Measurements from ENCODE around the gene PTOV1. TPM values are rescaled to one million over a fixed set of nuclear protein-coding genes. Genes with fewer than 3 reads are reported as not detected.

PTOV1 gene
- total and polyA plus RNA-seq, 2 of the 13 experiments (the other 11 are each of a cell fraction or from before 2014, with no cell fraction given) = 63.5 to 68.5 TPM

GRCh38 chr19:49877020-49877878 is 26.3 kb downstream of the PTOV1 start, which contains the start of the genes AKT1S1 and TBC1D17 (continued):
- TF ChIP-seq FOXO1 (CRISPR knock-in tag; IDR thresholded peaks at IDR 0.05) (peak; percentile 91), ZSCAN12 (CRISPR knock-in tag; IDR thresholded peaks at IDR 0.05) (0 out of 2 replicates have a peak, but pooled peaks have one; percentile 5), ELF3 (CRISPR knock-in tag; IDR thresholded peaks at IDR 0.05) (peak; percentile 66), MXD3 (CRISPR knock-in tag; IDR thresholded peaks at IDR 0.05) (peak; percentile 41), TIGD3 (CRISPR knock-in tag; IDR thresholded peaks at IDR 0.05; ENCODE audit: borderline replicate concordance) (no peak), PHF21A (CRISPR knock-in tag; IDR thresholded peaks at IDR 0.05) (peak; percentile 9; the same call in 1 of the 2 replicates), ZNF547 (CRISPR knock-in tag; IDR thresholded peaks at IDR 0.05) (peak; percentile 62; the same call in 1 of the 2 replicates), ZNF776 (CRISPR knock-in tag; IDR thresholded peaks at IDR 0.05) (no peak), ZNF709 (CRISPR knock-in tag; IDR thresholded peaks at IDR 0.05) (peak; percentile 26; the same call in 1 of the 2 replicates), PHF20 (CRISPR knock-in tag; IDR thresholded peaks at IDR 0.05) (peak; percentile 65), TBX2 (CRISPR knock-in tag; IDR thresholded peaks at IDR 0.05; ENCODE audit: borderline replicate concordance) (0 out of 2 replicates have a peak, but pooled peaks have one; percentile 47), JUNB (CRISPR knock-in tag; IDR thresholded peaks at IDR 0.05; ENCODE audit: borderline replicate concordance) (no peak), ZNF772 (CRISPR knock-in tag; IDR thresholded peaks at IDR 0.05) (peak; percentile 58), RXRA (CRISPR knock-in tag; IDR thresholded peaks at IDR 0.05) (peak; percentile 63; the same call in 1 of the 2 replicates), ZNF652 (CRISPR knock-in tag; IDR thresholded peaks at IDR 0.05; ENCODE audit: borderline replicate concordance, low read depth) (0 out of 2 replicates have a peak, but pooled peaks have one; percentile 13), RFXANK (CRISPR knock-in tag; IDR thresholded peaks at IDR 0.05) (peak; percentile 27; the same call in 1 of the 2 replicates), HMG20B (CRISPR knock-in tag; conservative IDR thresholded peaks at IDR 0.05) (no peak), IRF2 (CRISPR knock-in tag; IDR thresholded peaks at IDR 0.05) (peak; percentile 68), REL (CRISPR knock-in tag; conservative IDR thresholded peaks at IDR 0.05) (0 out of 2 replicates have a peak, but pooled peaks have one; percentile 50), ARID2 (CRISPR knock-in tag; IDR thresholded peaks at IDR 0.05; ENCODE audit: borderline replicate concordance) (0 out of 2 replicates have a peak, but pooled peaks have one; percentile 11)
- TF ChIP-seq, protein P1, sequence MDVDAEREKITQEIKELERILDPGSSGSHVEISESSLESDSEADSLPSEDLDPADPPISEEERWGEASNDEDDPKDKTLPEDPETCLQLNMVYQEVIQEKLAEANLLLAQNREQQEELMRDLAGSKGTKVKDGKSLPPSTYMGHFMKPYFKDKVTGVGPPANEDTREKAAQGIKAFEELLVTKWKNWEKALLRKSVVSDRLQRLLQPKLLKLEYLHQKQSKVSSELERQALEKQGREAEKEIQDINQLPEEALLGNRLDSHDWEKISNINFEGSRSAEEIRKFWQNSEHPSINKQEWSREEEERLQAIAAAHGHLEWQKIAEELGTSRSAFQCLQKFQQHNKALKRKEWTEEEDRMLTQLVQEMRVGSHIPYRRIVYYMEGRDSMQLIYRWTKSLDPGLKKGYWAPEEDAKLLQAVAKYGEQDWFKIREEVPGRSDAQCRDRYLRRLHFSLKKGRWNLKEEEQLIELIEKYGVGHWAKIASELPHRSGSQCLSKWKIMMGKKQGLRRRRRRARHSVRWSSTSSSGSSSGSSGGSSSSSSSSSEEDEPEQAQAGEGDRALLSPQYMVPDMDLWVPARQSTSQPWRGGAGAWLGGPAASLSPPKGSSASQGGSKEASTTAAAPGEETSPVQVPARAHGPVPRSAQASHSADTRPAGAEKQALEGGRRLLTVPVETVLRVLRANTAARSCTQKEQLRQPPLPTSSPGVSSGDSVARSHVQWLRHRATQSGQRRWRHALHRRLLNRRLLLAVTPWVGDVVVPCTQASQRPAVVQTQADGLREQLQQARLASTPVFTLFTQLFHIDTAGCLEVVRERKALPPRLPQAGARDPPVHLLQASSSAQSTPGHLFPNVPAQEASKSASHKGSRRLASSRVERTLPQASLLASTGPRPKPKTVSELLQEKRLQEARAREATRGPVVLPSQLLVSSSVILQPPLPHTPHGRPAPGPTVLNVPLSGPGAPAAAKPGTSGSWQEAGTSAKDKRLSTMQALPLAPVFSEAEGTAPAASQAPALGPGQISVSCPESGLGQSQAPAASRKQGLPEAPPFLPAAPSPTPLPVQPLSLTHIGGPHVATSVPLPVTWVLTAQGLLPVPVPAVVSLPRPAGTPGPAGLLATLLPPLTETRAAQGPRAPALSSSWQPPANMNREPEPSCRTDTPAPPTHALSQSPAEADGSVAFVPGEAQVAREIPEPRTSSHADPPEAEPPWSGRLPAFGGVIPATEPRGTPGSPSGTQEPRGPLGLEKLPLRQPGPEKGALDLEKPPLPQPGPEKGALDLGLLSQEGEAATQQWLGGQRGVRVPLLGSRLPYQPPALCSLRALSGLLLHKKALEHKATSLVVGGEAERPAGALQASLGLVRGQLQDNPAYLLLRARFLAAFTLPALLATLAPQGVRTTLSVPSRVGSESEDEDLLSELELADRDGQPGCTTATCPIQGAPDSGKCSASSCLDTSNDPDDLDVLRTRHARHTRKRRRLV (CRISPR knock-in tag; IDR thresholded peaks at IDR 0.05) = peak; percentile 92
- TF ChIP-seq, protein P2, sequence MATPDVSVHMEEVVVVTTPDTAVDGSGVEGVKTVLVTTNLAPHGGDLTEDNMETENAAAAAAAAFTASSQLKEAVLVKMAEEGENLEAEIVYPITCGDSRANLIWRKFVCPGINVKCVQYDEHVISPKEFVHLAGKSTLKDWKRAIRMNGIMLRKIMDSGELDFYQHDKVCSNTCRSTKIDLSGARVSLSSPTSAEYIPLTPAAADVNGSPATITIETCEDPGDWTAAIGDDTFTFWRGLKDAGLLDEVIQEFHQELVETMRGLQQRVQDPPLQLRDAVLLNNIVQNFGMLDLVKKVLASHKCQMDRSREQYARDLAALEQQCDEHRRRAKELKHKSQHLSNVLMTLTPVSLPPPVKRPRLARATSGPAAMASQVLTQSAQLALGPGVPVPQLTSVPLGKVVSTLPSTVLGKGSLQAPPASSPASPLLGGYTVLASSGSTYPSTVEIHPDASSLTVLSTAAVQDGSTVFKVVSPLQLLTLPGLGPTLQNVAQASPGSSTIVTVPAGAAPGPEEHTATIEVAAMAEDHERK (CRISPR knock-in tag; IDR thresholded peaks at IDR 0.05; ENCODE audit: low read depth) = 0 out of 2 replicates have a peak, but pooled peaks have one; percentile 8

All from HepG2 (cell line).